GM18505 (cell line): ENCODE measurements around the gene SDK1.

Source experiments
- ATAC-seq: cut with Tn5 transposase; IDR thresholded peaks from one replicate; pipeline ENCODE4 v1.9.1; 2021; ENCODE audit not compliant: unreplicated experiment
- POLR2A ChIP-seq: IDR thresholded peaks from 4 replicates; pipeline ENCODE4 v1.6.1; 2011; ENCODE audit warnings: borderline replicate concordance; ENCODE audit not compliant: insufficient read depth, insufficient read length; ENCODE audit errors: extremely low read depth

The SDK1 gene

DNA sequence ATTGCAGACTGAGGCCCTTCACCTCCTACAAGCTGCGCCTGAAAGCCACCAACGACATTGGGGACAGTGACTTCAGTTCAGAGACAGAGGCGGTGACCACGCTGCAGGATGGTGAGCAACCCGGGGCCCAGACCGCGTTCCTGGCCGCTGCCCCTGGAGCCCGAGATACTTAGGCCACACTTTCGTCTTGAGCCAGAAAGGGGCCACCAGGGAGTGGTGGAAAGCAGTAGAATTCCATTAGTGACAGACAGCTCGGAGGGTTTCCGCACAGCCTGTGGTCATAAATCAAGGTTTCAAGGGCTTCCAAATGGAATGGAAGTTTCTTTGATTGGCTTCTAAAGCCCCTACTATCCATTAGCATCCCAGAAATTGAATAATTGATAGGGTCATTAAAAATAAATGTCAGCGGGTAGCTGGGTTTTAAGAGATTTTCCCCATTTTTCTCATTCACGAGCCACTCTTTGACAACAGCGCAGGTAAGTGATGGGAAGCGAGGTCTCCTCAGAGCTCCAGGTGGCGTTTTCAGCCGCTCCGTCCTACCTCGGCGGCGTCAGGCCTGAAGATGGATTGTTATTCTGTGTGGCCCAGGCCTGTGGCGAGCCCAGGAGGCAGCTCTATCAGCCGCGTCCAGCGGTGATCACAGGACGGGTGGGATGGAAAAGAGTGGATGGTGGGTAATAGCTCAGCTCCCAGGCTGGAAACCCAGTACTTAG is 857.5 kb downstream of the SDK1 start:
- no peak for ATAC-seq
- no peak for TF ChIP-seq POLR2A

DNA sequence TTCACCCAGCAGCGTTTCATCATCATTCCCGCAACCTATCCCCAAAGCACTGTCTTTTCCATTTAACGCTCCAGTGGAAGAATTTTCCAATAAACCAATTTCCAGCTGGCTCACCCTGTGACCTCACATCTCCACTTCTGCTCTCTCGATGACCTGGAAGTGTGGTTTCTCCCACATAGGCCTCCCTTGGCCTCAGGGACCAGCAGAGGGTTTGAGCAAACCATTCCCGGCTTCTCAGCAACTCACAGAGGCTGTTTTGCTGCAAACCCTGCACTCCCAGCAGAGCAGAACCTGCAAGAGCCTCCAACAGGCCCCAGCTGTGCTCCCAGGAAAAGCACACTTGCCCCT is 858.1 kb downstream of the SDK1 start:
- ATAC-seq: no peak
- TF ChIP-seq POLR2A: no peak

DNA sequence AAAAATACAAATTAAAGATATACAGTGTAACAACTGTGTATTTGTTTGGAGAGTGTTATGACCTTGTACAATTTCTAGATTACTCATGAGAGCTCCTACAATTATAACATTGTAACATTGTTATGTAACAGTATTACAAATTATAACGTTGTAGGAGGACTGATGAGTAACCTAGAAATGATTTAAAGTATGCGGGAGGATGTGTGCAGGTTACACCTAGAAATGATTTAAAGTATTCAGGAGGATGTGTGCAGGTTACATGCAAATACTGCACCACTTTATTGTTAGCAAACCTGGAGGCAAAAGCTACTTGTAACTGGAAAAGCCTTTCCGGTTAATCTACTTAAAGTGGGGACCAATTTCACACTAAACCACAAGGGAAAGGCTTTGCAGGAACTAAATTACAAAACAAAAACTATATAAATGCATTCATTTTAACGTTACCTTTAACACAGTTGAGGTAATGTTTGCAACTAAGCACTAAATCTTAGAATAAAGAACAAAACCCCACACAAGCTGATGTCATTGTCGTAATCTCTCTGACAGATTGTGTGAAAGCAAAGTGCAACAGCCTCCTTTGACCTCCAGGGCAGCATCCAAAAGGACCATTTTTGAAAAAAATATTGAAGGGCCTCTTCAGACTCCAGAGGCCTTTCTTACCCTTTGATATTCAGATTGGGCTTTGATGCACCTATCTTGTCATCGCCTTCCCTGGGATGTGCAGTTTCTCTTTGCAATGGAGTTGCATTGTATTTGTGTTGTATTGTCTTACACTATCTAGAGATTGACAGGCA is 858.9 kb downstream of the SDK1 start:
- TF ChIP-seq POLR2A: no peak

DNA sequence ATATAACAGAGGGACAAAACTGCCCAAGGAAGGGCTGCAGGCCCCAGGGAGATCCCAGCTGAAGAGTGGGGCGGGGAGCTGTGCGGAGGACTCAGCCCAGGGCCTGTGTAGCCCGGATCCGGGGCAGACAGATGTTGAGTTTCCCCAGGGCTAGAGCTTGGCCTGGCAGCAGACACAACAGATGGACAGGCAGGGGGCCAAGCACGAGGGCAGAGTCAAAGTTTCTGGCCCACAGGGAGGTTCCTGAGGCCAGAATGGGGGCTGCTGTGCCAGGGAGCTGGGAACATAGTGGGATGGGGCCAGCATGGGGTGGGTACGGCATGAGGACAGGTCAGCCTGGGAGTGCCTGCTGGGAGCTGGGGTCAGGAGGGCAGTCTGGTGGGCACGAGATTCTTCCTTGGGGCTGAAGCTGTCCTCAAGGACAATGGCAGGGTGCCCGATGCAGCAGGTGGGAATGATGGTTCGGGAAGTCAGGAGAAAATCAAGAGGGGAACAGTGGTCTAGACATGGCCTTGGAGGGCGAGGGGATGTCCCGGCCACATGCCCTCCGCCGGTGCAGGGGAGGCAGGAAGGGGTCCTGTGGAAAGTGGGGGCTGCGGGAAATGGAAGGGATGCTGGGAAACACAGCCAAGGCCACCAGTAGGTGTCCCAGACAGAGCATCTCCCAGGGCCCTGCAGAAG is 862.0 kb downstream of the SDK1 start:
- no peak for ATAC-seq
- no peak for TF ChIP-seq POLR2A

More for the DNA sequence above, 858.9 kb downstream of the SDK1 start:
- ATAC-seq: no peak

DNA sequence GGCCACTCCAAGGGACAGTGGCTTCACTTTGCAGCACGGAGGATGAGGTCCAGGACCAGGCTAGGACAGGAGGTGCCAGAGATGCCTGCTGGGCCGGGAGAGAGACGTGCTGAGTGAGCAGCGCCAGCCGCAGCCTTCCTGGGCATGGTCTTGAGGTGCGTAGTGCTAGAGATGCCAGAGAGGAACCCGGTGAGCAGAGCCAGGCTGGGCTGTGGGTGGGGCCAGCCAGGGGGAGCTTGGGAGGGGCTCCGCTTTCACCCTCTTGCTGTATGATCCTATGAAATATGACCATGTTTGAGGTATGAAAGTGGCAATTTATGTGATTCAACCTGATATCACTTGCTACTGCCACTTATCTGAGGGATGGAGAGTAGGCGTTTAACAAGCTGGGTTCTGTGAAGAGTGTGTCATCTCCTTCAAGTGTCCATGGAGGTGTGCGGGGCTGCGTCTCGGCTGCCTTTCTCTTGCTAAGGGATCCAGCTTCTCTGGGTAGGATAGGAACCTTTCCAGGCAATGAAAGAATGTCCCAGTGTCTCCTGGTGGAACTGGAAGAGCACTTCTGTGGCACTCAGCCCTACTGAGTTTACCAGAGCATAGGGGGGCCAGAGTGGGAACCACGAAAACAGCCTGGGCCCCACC is 862.6 kb downstream of the SDK1 start:
- no peak for TF ChIP-seq POLR2A
- ATAC-seq: no peak

DNA sequence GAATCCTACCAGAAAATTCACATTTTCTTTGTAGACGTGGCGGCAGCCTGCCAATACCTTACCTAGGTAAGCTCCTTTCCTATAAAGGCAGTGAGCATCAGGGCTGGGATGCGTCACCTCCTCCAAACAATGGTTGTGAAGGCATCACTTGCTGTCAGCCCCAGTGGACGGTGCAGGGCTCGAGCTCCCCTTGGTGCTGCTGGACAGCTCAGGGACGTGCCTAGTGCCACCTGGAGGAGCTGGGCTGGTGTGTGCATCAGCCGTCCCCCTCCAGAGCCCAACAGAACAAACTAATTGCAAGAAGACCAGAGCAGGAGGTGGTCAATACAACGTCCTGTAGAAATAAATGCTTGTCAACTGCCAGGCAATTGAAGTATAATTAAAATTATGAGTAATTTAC is 863.5 kb downstream of the SDK1 start:
- TF ChIP-seq POLR2A: no peak
- ATAC-seq: no peak

DNA sequence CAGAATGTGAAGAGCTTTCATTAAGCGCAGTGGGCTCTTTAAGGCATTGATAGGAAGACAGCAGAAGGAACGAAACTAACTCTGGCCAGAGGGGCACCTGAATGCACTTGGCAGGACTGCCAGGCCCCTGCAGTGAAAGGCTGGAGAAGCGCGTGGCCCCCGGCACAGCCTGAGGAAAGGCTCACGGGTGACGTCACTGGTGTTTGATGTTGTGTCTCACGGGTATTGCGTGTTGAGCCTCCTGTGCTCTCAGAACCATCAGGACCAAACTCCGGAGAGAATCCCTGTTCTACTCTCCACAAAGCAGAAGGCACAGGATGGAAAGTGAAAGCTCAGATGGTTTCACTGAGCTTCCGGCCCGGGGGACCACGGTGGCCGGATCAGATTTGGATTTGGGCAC is 865.3 kb downstream of the SDK1 start:
- TF ChIP-seq POLR2A: no peak
- no peak for ATAC-seq

DNA sequence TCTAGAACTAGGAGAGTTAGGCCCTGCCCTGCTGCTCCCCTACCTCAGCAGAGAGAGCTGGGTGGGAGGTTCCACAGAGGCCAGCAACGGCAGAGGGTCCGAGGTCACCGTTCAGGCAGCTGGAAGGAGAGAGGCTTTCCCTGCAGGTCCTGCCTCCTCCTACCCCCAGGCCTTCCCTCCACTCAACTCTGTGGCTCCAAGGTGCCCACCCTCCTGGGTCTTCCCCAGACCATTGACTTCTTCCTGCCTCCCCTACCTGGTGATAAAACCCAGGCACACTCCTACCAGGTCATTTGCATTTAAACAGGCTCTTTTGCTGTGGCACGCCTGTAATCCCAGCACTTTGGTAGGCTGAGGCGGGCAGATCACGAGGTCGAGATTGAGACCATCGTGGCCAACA is 865.8 kb downstream of the SDK1 start:
- ATAC-seq: no peak
- TF ChIP-seq POLR2A: no peak

DNA sequence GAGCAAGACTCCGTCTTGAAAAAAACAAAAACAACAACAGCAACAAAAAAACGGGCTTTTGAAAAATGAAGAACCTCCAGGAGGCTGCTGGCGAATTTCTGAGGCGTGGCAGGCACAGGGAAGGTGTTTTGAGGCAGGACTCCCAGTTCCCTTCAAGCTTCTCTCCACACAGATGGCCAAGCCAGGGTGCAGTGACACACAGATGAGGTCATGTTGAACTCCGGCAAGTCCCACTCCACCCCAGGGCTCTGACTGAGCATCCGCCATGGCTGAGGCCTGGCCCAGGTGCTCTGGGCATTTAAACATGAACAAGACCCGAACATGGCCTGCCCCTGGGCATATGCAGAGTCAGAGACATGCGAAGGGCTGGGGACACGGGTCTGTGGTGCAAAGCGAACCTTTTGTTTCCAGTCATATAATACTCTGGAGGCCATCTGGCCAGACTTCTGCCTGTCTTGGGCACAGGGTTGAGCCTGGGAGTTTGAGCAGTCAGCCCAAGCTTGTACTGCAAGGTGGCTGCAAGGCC is 866.4 kb downstream of the SDK1 start:
- ATAC-seq: no peak
- no peak for TF ChIP-seq POLR2A

DNA sequence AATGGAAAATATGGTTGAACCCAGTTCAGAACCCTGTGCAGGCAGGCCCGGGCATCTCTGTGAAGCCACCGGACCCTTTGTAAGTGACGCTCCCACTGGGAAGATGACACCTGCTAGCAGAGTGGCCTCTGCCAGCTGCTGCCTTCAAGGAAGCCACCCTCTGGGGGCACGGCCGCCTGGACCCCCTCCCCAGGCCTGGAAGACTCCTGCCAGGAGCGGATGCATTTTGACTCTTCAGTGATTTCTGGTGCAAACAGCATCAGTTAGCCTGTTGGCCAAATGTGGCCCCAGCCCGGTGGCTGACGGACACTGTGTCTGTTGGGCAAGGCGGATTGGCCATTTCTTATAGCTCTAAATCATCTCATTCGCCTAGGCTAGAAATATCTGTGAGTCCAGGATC is 867.0 kb downstream of the SDK1 start:
- no peak for ATAC-seq
- no peak for TF ChIP-seq POLR2A

DNA sequence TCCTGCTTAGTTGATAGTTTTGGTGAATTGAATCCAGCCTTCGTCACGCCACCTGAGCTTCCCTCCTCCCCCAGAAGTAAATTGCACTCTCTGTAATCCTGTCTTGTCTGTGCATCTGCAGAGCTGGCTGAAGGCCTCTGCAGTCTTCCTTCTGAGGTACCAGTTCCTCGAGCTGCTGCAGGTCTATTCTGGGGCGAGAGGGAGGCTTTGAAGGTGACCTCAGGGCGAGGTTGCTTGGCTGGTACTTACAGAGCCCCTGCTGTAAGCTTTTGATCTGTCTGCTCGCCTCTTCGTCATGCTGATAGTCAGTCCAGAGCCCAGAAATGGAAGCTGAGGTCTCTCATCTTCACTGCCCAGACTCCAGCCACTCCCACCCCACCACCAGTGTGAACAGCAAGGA is 867.5 kb downstream of the SDK1 start:
- ATAC-seq: no peak
- no peak for TF ChIP-seq POLR2A

DNA sequence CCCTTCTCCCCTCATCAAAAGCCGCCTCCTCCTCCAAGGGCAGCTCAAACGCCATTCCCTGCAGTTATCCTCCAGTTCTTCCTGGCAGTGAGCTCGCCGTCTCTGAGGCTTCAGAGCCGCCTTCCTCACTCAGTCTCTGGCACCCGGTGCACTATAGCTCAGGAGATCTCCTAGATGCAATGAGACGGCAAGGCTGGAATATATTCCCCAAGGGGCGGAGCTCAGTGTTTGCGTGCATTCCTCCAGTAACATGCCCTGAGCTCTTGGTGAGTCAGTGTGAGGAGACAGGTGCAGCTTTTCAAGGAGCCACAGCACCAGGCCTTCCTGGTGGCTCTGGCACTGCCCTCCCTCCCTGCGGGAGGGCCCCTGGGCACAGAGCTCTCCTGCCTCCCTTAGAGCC is 868.4 kb downstream of the SDK1 start:
- no peak for ATAC-seq

More for the DNA sequence above, 868.4 kb downstream of the SDK1 start:
- TF ChIP-seq POLR2A: no peak
